ENCODE data around the gene KCNMB4.

KCNMB4 gene

DNA sequence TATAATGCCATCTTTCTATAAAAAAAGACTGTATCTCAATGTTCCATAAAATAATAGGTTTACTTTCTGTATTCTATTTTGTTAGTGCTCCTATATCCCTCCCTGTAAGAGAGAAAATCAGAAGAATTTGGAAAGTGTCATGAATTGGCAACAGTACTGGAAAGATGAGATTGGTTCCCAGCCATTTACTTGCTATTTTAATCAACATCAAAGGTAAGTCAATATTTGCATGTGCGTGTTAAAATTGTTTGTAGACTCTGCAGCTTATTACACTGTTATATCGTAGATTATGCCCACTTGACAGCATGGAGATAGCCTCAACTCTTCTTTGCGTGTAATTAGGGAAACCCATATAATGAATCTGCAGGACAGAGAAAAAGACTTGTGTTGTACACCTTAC, 34.0 kb downstream of the KCNMB4 start:
- Histone ChIP-seq H3K27ac (ENCODE audit: poor library complexity, severe bottlenecking) (no peak overlapping the region), H3K9me3 (ENCODE audit: severe bottlenecking) (no peaks in the 10 kb centered on the region), H3K27me3 (ENCODE audit: insufficient read depth, poor library complexity, severe bottlenecking) (no peaks in the 10 kb centered on the region), H3K36me3 (ENCODE audit: low read depth) (no peaks in the 10 kb centered on the region), H3K4me1 (ENCODE audit: insufficient read depth, poor library complexity, severe bottlenecking) (no peaks in the 10 kb centered on the region), H3K4me3 (ENCODE audit: severe bottlenecking) (no peak overlapping the region)
- DNase-seq (ENCODE audit: low spot score) (no peak), ATAC-seq (ENCODE audit: low read depth) (no peak)
- TF ChIP-seq, protein P1, sequence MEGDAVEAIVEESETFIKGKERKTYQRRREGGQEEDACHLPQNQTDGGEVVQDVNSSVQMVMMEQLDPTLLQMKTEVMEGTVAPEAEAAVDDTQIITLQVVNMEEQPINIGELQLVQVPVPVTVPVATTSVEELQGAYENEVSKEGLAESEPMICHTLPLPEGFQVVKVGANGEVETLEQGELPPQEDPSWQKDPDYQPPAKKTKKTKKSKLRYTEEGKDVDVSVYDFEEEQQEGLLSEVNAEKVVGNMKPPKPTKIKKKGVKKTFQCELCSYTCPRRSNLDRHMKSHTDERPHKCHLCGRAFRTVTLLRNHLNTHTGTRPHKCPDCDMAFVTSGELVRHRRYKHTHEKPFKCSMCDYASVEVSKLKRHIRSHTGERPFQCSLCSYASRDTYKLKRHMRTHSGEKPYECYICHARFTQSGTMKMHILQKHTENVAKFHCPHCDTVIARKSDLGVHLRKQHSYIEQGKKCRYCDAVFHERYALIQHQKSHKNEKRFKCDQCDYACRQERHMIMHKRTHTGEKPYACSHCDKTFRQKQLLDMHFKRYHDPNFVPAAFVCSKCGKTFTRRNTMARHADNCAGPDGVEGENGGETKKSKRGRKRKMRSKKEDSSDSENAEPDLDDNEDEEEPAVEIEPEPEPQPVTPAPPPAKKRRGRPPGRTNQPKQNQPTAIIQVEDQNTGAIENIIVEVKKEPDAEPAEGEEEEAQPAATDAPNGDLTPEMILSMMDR (IDR thresholded peaks at IDR 0.05; ENCODE audit: poor library complexity, severe bottlenecking), result no peak

DNA sequence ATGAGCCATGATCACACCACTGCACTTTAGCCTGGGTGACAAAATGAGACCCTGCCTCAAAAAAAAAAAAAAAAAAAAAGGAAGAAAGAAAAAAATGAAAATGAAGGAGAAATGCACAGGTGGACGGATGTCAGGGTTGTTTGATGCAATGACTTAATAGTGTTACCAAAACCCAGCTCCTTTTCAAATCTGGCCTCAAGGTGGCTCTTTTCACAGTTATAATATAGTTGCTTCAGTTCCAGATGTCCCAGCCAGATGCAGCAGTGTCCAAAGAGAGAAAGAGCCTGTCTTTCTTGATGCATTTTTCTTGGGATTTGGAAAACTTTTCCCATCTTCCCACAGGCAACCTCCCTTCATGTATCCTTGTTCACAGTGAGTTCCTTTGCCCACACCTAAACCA, 36.5 kb downstream of the KCNMB4 start:
- TF ChIP-seq, protein P1 (IDR thresholded peaks at IDR 0.05; ENCODE audit: poor library complexity, severe bottlenecking), result no peak
- no peaks in the 10 kb centered on the region for H3K36me3 ChIP-seq (ENCODE audit: low read depth)
- H3K4me1 ChIP-seq (ENCODE audit: insufficient read depth, poor library complexity, severe bottlenecking), result no peaks in the 10 kb centered on the region
- H3K4me3 ChIP-seq (ENCODE audit: severe bottlenecking), result no peak overlapping the region
- H3K27me3 ChIP-seq (ENCODE audit: insufficient read depth, poor library complexity, severe bottlenecking), result no peaks in the 10 kb centered on the region
- ATAC-seq (ENCODE audit: low read depth) (no peak), DNase-seq (ENCODE audit: low spot score) (no peak)
- H3K9me3 ChIP-seq (ENCODE audit: severe bottlenecking), result no peaks in the 10 kb centered on the region
- no peak overlapping the region for H3K27ac ChIP-seq (ENCODE audit: poor library complexity, severe bottlenecking)

DNA sequence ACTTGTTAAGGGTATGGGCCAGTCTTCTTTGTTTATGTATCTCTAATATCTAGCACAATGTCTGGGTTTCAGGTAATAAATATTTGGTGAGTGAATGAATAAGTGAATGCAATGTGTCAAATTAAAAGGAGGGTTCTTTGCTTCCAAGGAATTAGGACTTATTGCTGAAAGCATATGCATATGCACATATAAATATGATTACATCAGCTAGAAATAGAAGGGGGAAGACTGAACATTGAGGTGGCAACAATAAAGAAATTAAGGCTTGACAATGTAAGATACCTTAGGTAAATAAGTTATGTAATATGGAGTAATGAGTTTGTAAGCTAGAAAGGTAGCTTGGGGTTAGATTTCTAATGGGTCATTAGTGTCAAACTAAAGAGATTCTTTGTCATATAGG, 37.7 kb downstream of the KCNMB4 start:
- Histone ChIP-seq H3K4me3 (ENCODE audit: severe bottlenecking) (no peak overlapping the region), H3K4me1 (ENCODE audit: insufficient read depth, poor library complexity, severe bottlenecking) (no peaks in the 10 kb centered on the region), H3K27me3 (ENCODE audit: insufficient read depth, poor library complexity, severe bottlenecking) (no peaks in the 10 kb centered on the region), H3K36me3 (ENCODE audit: low read depth) (no peaks in the 10 kb centered on the region), H3K9me3 (ENCODE audit: severe bottlenecking) (no peaks in the 10 kb centered on the region), H3K27ac (ENCODE audit: poor library complexity, severe bottlenecking) (no peak overlapping the region)
- ATAC-seq (ENCODE audit: low read depth) (no peak), DNase-seq (ENCODE audit: low spot score) (no peak)
- TF ChIP-seq, protein P1 (IDR thresholded peaks at IDR 0.05; ENCODE audit: poor library complexity, severe bottlenecking), result no peak

DNA sequence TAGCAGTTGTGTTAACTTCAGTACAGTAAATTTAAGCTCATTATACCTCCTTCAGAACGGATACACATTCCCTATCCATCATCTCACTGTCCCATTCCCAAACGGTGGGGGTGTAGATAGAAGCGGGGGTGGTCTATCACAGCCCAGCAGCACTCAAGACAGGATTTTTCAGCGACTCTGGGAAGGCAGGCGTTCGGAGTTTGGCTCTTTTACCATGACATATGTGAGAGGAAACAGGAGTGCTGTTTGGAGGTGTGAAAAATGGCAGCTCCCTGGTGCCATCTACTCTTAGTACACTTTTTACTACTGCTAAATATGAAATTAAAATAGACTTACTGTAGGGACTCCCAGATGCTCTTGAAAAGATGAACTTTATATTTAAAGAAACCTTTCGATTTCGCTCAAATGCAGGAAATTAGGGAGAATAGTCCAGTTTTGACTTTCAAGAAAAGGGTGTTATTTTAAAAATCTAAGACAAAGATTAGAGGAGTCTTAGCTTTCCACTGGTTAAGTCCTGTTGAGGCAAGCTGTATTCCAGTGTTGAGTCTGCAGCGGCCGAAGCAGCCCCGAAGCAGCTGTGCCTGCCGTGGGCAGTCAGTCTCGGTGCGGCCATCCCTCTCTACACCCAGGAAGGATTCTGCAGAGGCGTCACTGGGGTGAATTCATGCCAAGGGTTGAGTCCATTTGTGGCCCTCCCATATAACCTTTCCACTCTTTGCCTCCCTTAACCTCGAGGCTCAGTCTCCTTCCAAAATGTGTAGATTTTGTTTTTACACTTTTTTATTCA, 42.1 kb downstream of the KCNMB4 start:
- no peaks in the 10 kb centered on the region for H3K9me3 ChIP-seq (ENCODE audit: severe bottlenecking)
- H3K27me3 ChIP-seq (ENCODE audit: insufficient read depth, poor library complexity, severe bottlenecking), result no peaks in the 10 kb centered on the region
- H3K36me3 ChIP-seq (ENCODE audit: low read depth), result no peaks in the 10 kb centered on the region
- DNase-seq (ENCODE audit: low spot score) (no peak), ATAC-seq (ENCODE audit: low read depth) (no peak)
- H3K4me3 ChIP-seq (ENCODE audit: severe bottlenecking), result no peak overlapping the region
- TF ChIP-seq, protein P1 (IDR thresholded peaks at IDR 0.05; ENCODE audit: poor library complexity, severe bottlenecking), result no peak
- H3K27ac ChIP-seq (ENCODE audit: poor library complexity, severe bottlenecking), result no peak overlapping the region
- no peaks in the 10 kb centered on the region for H3K4me1 ChIP-seq (ENCODE audit: insufficient read depth, poor library complexity, severe bottlenecking)

DNA sequence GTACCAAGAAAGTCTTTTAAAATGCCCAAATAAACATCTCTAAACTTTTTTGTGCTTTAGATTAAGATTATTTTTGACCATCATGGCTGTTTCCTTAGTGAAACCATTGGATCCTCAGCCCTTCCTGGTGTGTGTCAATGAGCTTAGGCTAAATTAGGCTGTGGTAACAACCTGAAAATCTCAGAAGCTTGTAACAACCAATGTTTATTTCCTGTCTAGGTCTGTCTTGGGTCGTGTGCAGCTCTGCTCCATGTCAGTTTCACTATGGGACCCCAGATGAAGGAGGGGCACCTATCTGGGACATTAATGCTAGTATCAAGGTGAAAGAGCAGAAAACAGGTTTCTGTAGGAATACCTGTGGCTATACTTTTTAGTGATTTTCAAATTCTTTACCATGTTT, 49.9 kb downstream of the KCNMB4 start:
- Histone ChIP-seq H3K27ac (ENCODE audit: poor library complexity, severe bottlenecking) (no peak overlapping the region), H3K4me1 (ENCODE audit: insufficient read depth, poor library complexity, severe bottlenecking) (no peaks in the 10 kb centered on the region), H3K4me3 (ENCODE audit: severe bottlenecking) (no peak overlapping the region), H3K36me3 (ENCODE audit: low read depth) (no peaks in the 10 kb centered on the region), H3K27me3 (ENCODE audit: insufficient read depth, poor library complexity, severe bottlenecking) (no peaks in the 10 kb centered on the region), H3K9me3 (ENCODE audit: severe bottlenecking) (no peaks in the 10 kb centered on the region)
- ATAC-seq (ENCODE audit: low read depth) (no peak), DNase-seq (ENCODE audit: low spot score) (no peak)
- TF ChIP-seq, protein P1 (IDR thresholded peaks at IDR 0.05; ENCODE audit: poor library complexity, severe bottlenecking), result no peak

Measured in RWPE2 (cell line).